Loucy (cell line): ENCODE results near the gene U2SURP.

Experiments used
- EZH2phosphoT487 ChIP-seq: fragments of 200-600 bp; IDR thresholded peaks from 2 replicates; pipeline ENCODE4 v1.6.1; 2018; ENCODE audit warnings: antibody characterized with exemption, mild to moderate bottlenecking, moderate library complexity, borderline replicate concordance
- TF ChIP-seq, protein P1 (sequence below): fragments of 200-600 bp; sonication (generic); conservative IDR thresholded peaks from 2 replicates; pipeline ENCODE4 v1.5.1; 2014; ENCODE audit warnings: mild to moderate bottlenecking, antibody characterized with exemption, low read length

- TF ChIP-seq, protein P1, sequence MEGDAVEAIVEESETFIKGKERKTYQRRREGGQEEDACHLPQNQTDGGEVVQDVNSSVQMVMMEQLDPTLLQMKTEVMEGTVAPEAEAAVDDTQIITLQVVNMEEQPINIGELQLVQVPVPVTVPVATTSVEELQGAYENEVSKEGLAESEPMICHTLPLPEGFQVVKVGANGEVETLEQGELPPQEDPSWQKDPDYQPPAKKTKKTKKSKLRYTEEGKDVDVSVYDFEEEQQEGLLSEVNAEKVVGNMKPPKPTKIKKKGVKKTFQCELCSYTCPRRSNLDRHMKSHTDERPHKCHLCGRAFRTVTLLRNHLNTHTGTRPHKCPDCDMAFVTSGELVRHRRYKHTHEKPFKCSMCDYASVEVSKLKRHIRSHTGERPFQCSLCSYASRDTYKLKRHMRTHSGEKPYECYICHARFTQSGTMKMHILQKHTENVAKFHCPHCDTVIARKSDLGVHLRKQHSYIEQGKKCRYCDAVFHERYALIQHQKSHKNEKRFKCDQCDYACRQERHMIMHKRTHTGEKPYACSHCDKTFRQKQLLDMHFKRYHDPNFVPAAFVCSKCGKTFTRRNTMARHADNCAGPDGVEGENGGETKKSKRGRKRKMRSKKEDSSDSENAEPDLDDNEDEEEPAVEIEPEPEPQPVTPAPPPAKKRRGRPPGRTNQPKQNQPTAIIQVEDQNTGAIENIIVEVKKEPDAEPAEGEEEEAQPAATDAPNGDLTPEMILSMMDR, result no peak
- TF ChIP-seq EZH2phosphoT487, result no peak
Observed at GRCh38 chr3:142965581-142965980, 35.8 kb upstream of the U2SURP start.
